PC-3 (cell line): Measurements from ENCODE around the gene TNK2. TPM values are rescaled to one million over a fixed set of nuclear protein-coding genes. Genes with fewer than 3 reads are reported as not detected.

Experiments
- ATAC-seq: fragments of 200-7000 bp; cut with Tn5 transposase; 2 replicates; pipeline ENCODE4 v1.9.1; 2020; ENCODE audit warnings: mild to moderate bottlenecking, moderate library complexity
- BruUV-seq: library from RNA; stranded (reverse); fragments of 400-500 nt; replicated peaks from 2 replicates; lab custom pipeline; 2021; lab: Mats Ljungman, UMichigan
- CTCF ChIA-PET: fragments of 300-600 bp; sonication (Branson Sonifier 250); formaldehyde crosslinking; loops from one replicate; lab custom pipeline; 2022; ENCODE audit warnings: antibody characterized with exemption; lab: Charles Lee
- POLR2A ChIA-PET: fragments of 300-600 bp; sonication (Branson Sonifier 250); formaldehyde crosslinking; loops from one replicate; lab custom pipeline; 2022; ENCODE audit warnings: antibody characterized with exemption; ENCODE audit not compliant: unreplicated experiment; lab: Charles Lee
- DNase-seq: peaks from one replicate; pipeline ENCODE4 v3.0.0-alpha.2; 2015
- H2AFZ ChIP-seq: fragments of 300-600 bp; sonication (generic); 2 replicates; pipeline ENCODE4 v1.6.0; 2016; ENCODE audit warnings: antibody characterized with exemption, low read length
- H3F3A ChIP-seq: fragments of 300-600 bp; sonication (generic); one replicate; pipeline ENCODE4 v1.6.0; 2017; ENCODE audit warnings: antibody characterized with exemption, low read length, control low read depth, mild to moderate bottlenecking; ENCODE audit not compliant: unreplicated experiment
- H3K27ac ChIP-seq: fragments of 300-600 bp; sonication (generic); 2 replicates; pipeline ENCODE4 v1.5.1; 2016; ENCODE audit warnings: mild to moderate bottlenecking, low read length
- H3K27me3 ChIP-seq: fragments of 300-600 bp; sonication (generic); 2 replicates; pipeline ENCODE4 v1.6.1; 2016; ENCODE audit warnings: low read length, mixed read lengths
- H3K36me3 ChIP-seq: fragments of 300-600 bp; sonication (generic); 2 replicates; pipeline ENCODE4 v1.6.1; 2016; ENCODE audit warnings: low read depth, mixed run types, low read length, mixed read lengths
- H3K4me1 ChIP-seq: fragments of 300-600 bp; sonication (generic); 2 replicates; pipeline ENCODE4 v1.5.1; 2016; ENCODE audit warnings: low read length; ENCODE audit not compliant: insufficient read depth
- H3K4me2 ChIP-seq: fragments of 300-600 bp; sonication (generic); 2 replicates; pipeline ENCODE4 v1.6.0; 2016; ENCODE audit warnings: low read length
- H3K4me3 ChIP-seq: fragments of 300-600 bp; sonication (generic); 2 replicates; pipeline ENCODE4 v1.5.1; 2016; ENCODE audit warnings: mild to moderate bottlenecking, low read length, mixed read lengths
- H3K79me2 ChIP-seq: fragments of 300-600 bp; sonication (generic); 2 replicates; pipeline ENCODE4 v1.6.1; 2017; ENCODE audit warnings: low read length, mixed read lengths
- H3K9ac ChIP-seq: fragments of 300-600 bp; sonication (generic); 2 replicates; pipeline ENCODE4 v1.6.0; 2016; ENCODE audit warnings: mild to moderate bottlenecking, low read length
- H3K9me2 ChIP-seq: fragments of 300-600 bp; sonication (generic); replicated peaks from 2 replicates; pipeline ENCODE4 v1.6.1; 2016; ENCODE audit warnings: mixed run types, low read length, mixed read lengths
- H3K9me3 ChIP-seq: fragments of 300-600 bp; sonication (generic); 2 replicates; pipeline ENCODE4 v1.6.1; 2016; ENCODE audit warnings: low read length, mixed read lengths
- H4K20me1 ChIP-seq: fragments of 300-600 bp; sonication (generic); 2 replicates; pipeline ENCODE4 v1.6.1; 2016; ENCODE audit warnings: low read length, mixed read lengths
- CTCF ChIP-seq: fragments of 300-600 bp; sonication (generic); conservative IDR thresholded peaks from 2 replicates; pipeline ENCODE4 v1.5.1; 2017; ENCODE audit warnings: antibody characterized with exemption, low read depth, mild to moderate bottlenecking, low read length
- EZH2 ChIP-seq: fragments of 300-600 bp; sonication (generic); IDR thresholded peaks from one replicate; pipeline ENCODE4 v1.6.1; 2017; ENCODE audit warnings: antibody characterized with exemption, mild to moderate bottlenecking, low read length; ENCODE audit not compliant: unreplicated experiment
- EZH2phosphoT487 ChIP-seq: fragments of 300-600 bp; sonication (generic); IDR thresholded peaks from 2 replicates; pipeline ENCODE4 v1.6.1; 2018; ENCODE audit warnings: mild to moderate bottlenecking, antibody characterized with exemption, low read length, borderline replicate concordance
- intact Hi-C: fragments of 100-400 bp; cut with micrococcal nuclease; formaldehyde crosslinking; loops from 2 replicates; pipeline ENCODE4 v1.9.0; 2023
- total RNA-seq: library from RNA; depleted of rRNA; stranded (reverse); fragments of >200 nt; gene quantifications from 2 replicates; pipeline ENCODE4 v1.2.3, GENCODE V29; 2014

Gene TNK2
- total RNA-seq, 1 experiment from 2014 or later = 49.3 TPM

- intact Hi-C loops = no loop called here
- Histone ChIP-seq H3K4me3 (no peak overlapping the region), H3K27me3 (no peaks in the 10 kb centered on the region), H3K4me2 (no peak overlapping the region), H3K27ac (no peak overlapping the region), H3K36me3 (peaks cover 19% of the 10 kb centered on the region), H3K79me2 (no peaks in the 10 kb centered on the region), H3K9me3 (no peaks in the 10 kb centered on the region), H3K9ac (no peak overlapping the region), H4K20me1 (no peaks in the 10 kb centered on the region), H3K9me2 (no peaks in the 10 kb centered on the region), H3F3A (no peaks in the 10 kb centered on the region), H3K4me1 (peaks cover 31% of the 10 kb centered on the region), H2AFZ (no peak overlapping the region)
- no peak for ATAC-seq
- ChIA-PET CTCF (no interaction called here), POLR2A (no interaction called here)
- no TSS peak for BruUV-seq
- TF ChIP-seq EZH2 (no peak), EZH2phosphoT487 (no peak), CTCF (no peak)
- no peak for DNase-seq
Measured at GRCh38 chr3:195866686-195867511, 41.5 kb downstream of the TNK2 start.

DNA sequence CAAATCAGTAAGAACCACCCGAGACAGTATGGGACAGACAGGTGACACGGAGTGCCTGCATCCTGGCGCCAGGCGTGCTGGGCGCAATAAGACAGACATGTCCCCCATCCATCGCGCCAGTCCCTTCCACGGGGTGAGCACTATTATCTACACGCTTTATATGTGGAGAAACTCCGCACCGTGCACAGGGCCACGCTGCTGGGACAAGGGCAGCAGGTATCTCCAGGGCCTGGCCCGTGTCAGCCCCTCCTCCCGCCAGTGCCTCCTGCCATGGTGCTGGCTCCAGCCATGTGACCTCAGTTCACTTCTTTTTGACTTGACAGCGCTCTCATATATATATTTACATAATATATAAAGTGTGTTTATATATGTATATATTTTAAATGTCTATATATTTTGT, 42.6 kb downstream of the TNK2 start:
- CTCF ChIA-PET = no interaction called here
- POLR2A ChIA-PET = no interaction called here
- no peaks in the 10 kb centered on the region for H3K79me2 ChIP-seq
- peaks cover 9% of the 10 kb centered on the region for H3K36me3 ChIP-seq
- no peak for ATAC-seq
- peaks cover 22% of the 10 kb centered on the region for H3K4me1 ChIP-seq
- no peaks in the 10 kb centered on the region for H3K27me3 ChIP-seq
- H3K9ac ChIP-seq = no peak overlapping the region
- H3K4me2 ChIP-seq = no peak overlapping the region
- H3K4me3 ChIP-seq = no peak overlapping the region
- no peaks in the 10 kb centered on the region for H4K20me1 ChIP-seq
- no TSS peak for BruUV-seq
- H3K27ac ChIP-seq = no peak overlapping the region
- DNase-seq = no peak
- TF ChIP-seq CTCF = no peak
- TF ChIP-seq EZH2phosphoT487 = no peak
- TF ChIP-seq EZH2 = no peak
- intact Hi-C loops = no loop called here
- H2AFZ ChIP-seq = no peak overlapping the region
- H3F3A ChIP-seq = no peaks in the 10 kb centered on the region
- no peaks in the 10 kb centered on the region for H3K9me2 ChIP-seq
- H3K9me3 ChIP-seq = no peaks in the 10 kb centered on the region
